Endothelial cell of umbilical vein (primary cell): Measurements from ENCODE around the gene GALR2. TPM values are rescaled to one million over a fixed set of nuclear protein-coding genes. Genes with fewer than 3 reads are reported as not detected.

Source experiments
- BruUV-seq: library from RNA; stranded (reverse); fragments of 400-500 nt; replicated peaks from 2 replicates; lab custom pipeline; 2021; lab: Mats Ljungman, UMichigan
- CTCF ChIA-PET: fragments of 300-600, 350-600 bp; sonication (Branson Sonifier 250); formaldehyde crosslinking; loops from one replicate; lab custom pipeline; 2021; ENCODE audit warnings: antibody characterized with exemption, inconsistent platforms; lab: Charles Lee
- POLR2A ChIA-PET: fragments of 300-600, 350-600 bp; sonication (Branson Sonifier 250); formaldehyde crosslinking; loops from one replicate; lab custom pipeline; 2021; ENCODE audit warnings: antibody characterized with exemption, inconsistent platforms; lab: Charles Lee
- DNase-seq: peaks from one replicate; pipeline ENCODE4 v3.0.0-alpha.2; 2011; ENCODE audit warnings: low read depth, low spot score
- FAIRE-seq: peaks from 2 replicates; lab custom pipeline; 2011; peaks lifted over from hg19 to GRCh38; lab: Jason Lieb, UNC
- H2AFZ ChIP-seq: 2 replicates; pipeline ENCODE4 v1.6.0; 2012; ENCODE audit warnings: low read depth, low read length, control low read depth, inconsistent platforms
- H3K27ac ChIP-seq: 2 replicates; pipeline ENCODE4 v1.5.1; 2011; ENCODE audit warnings: low read depth, mild to moderate bottlenecking, control low read depth, low read length, moderate library complexity; ENCODE audit not compliant: insufficient read depth
- H3K27me3 ChIP-seq, 2 experiments: 2 replicates each; pipeline versions ENCODE4 v1.6.0 to v1.6.1; 2011; ENCODE audit warnings: low read length in 2 of 2, mixed read lengths in 1 of 2; ENCODE audit not compliant: control insufficient read depth in 2 of 2, insufficient read depth in 2 of 2
- H3K36me3 ChIP-seq, 2 experiments: 2 replicates in 1 of 2; 3 replicates in 1 of 2; pipeline ENCODE4 v1.5.1; 2011; ENCODE audit warnings: low read length in 2 of 2, mild to moderate bottlenecking in 1 of 2, moderate library complexity in 1 of 2; ENCODE audit not compliant: control insufficient read depth in 2 of 2, insufficient read depth in 2 of 2; ENCODE audit errors: extremely low read depth in 1 of 2
- H3K4me1 ChIP-seq: 3 replicates; pipeline ENCODE4 v1.5.1; 2011; ENCODE audit warnings: mild to moderate bottlenecking, low read length; ENCODE audit not compliant: control insufficient read depth, insufficient read depth; ENCODE audit errors: extremely low read depth
- H3K4me2 ChIP-seq: 2 replicates; pipeline ENCODE4 v1.6.1; 2011; ENCODE audit warnings: low read length, control low read depth, mixed read lengths; ENCODE audit not compliant: insufficient read depth
- H3K4me3 ChIP-seq, 3 experiments: fragments of 200-600 bp in 1 of 3; sonication (generic), shearing (Covaris generic) in 1 of 3; replicated peaks in 1 of 3; 2 replicates each; pipeline ENCODE4 v1.5.1; 2011 to 2016; ENCODE audit warnings: control low read depth in 3 of 3, low read length in 3 of 3, mild to moderate bottlenecking in 2 of 3, inconsistent platforms in 1 of 3, low read depth in 1 of 3, moderate library complexity in 1 of 3; ENCODE audit not compliant: insufficient read depth in 1 of 3
- H3K79me2 ChIP-seq: 2 replicates; pipeline ENCODE4 v1.6.0; 2012; ENCODE audit warnings: low read length, inconsistent platforms; ENCODE audit not compliant: control insufficient read depth, insufficient read depth
- H3K9ac ChIP-seq: replicated peaks from 2 replicates; pipeline ENCODE3; 2011; ENCODE audit warnings: low read length, control low read depth; ENCODE audit not compliant: insufficient read depth; ENCODE audit errors: extremely low read depth
- H3K9me1 ChIP-seq: replicated peaks from 3 replicates; pipeline ENCODE4 v1.6.0; 2011; ENCODE audit warnings: mild to moderate bottlenecking, low read length; ENCODE audit not compliant: control insufficient read depth, insufficient read depth; ENCODE audit errors: extremely low read depth
- H3K9me3 ChIP-seq: replicated peaks from 2 replicates; pipeline ENCODE4 v1.5.1; 2012; ENCODE audit warnings: low read length, inconsistent platforms; ENCODE audit not compliant: control insufficient read depth, insufficient read depth
- H4K20me1 ChIP-seq: replicated peaks from 2 replicates; pipeline ENCODE3; 2011; ENCODE audit warnings: mild to moderate bottlenecking, low read length; ENCODE audit not compliant: control insufficient read depth, insufficient read depth; ENCODE audit errors: extremely low read depth
- EZH2 ChIP-seq: IDR thresholded peaks from 2 replicates; pipeline ENCODE4 v1.6.1; 2012; ENCODE audit warnings: borderline replicate concordance, low read depth, mild to moderate bottlenecking, moderate library complexity, low read length, inconsistent platforms; ENCODE audit not compliant: severe bottlenecking
- FOS ChIP-seq: IDR thresholded peaks from 2 replicates; pipeline ENCODE4 v1.6.1; 2011; ENCODE audit warnings: mild to moderate bottlenecking, low read length, moderate library complexity, borderline replicate concordance; ENCODE audit not compliant: insufficient read depth
- GATA2 ChIP-seq: IDR thresholded peaks from 2 replicates; pipeline ENCODE4 v1.7.0; 2011; ENCODE audit warnings: low read depth, mild to moderate bottlenecking, moderate library complexity, mixed read lengths, low read length; ENCODE audit not compliant: insufficient read length, insufficient read depth
- JUN ChIP-seq: IDR thresholded peaks from 2 replicates; pipeline ENCODE4 v1.6.1; 2011; ENCODE audit warnings: borderline replicate concordance, low read depth; ENCODE audit not compliant: insufficient read length, insufficient read depth
- MAX ChIP-seq: IDR thresholded peaks from 2 replicates; pipeline ENCODE4 v1.6.1; 2011; ENCODE audit not compliant: insufficient read depth, insufficient read length
- MYC ChIP-seq: IDR thresholded peaks from one replicate; pipeline ENCODE4 v1.6.1; 2011; ENCODE audit warnings: mild to moderate bottlenecking, low read depth, low read length
- POLR2A ChIP-seq: IDR thresholded peaks from 2 replicates; pipeline ENCODE4 v1.6.1; 2012; ENCODE audit warnings: low read depth, mild to moderate bottlenecking, control low read depth, low read length
- POLR2AphosphoS5 ChIP-seq: IDR thresholded peaks from 2 replicates; pipeline ENCODE4 v1.6.1; 2012; ENCODE audit warnings: low read depth, mild to moderate bottlenecking, control low read depth, low read length, moderate library complexity; ENCODE audit not compliant: insufficient read depth
- dilution Hi-C: fragments of 300-500 bp; cut with MboI; formaldehyde crosslinking; loops from one replicate; pipeline ENCODE4 v1.15.0; 2019; ENCODE audit warnings: low sequenced_read_pairs; ENCODE audit not compliant: extremely low pct_ligation_motif_present
- intact Hi-C: fragments of 100-400 bp; cut with micrococcal nuclease; formaldehyde crosslinking; loops from one replicate; pipeline ENCODE4 v1.10.0; 2022
- polyA plus RNA-seq, 4 experiments: library from polyadenylated mRNA; depleted of rRNA in 3 of 4; stranded (reverse) in 3 of 4; unstranded in 1 of 4; fragments of >200 nt; gene quantifications; 2 replicates each; pipeline versions ENCODE4 v1.2.1 to v1.2.3, GENCODE V29; 2011 to 2012; ENCODE audit warnings: missing spikeins in 1 of 4
- total RNA-seq: library from RNA; stranded (reverse); gene quantifications from 2 replicates; pipeline ENCODE4 v1.2.3, GENCODE V29; 2021
- TF ChIP-seq, protein P1 (sequence below), 2 donors: IDR thresholded peaks; 1 replicate in 1 of 2; 2 replicates in 1 of 2; pipeline ENCODE4 v1.5.1; 2011; ENCODE audit warnings: low read length in 2 of 2, mild to moderate bottlenecking in 2 of 2, moderate library complexity in 2 of 2, control low read depth in 1 of 2, inconsistent platforms in 1 of 2, low read depth in 1 of 2; ENCODE audit not compliant: insufficient read depth in 1 of 2; ENCODE audit errors: extremely low read depth in 1 of 2

Gene GALR2
- total and polyA plus RNA-seq, 2 donors (not counting 3 experiments of a cell fraction or from before 2014, with no cell fraction given), result 0.47 TPM; not detected in 1

GRCh38 chr17:76123191-76123499 is 48.6 kb downstream of the GALR2 start:
- H3K4me1 ChIP-seq, result peaks cover 3% of the 10 kb centered on the region
- CTCF ChIA-PET, result interaction anchor here (0.9 to 14.5 kb wide), 5 partner anchors 22 to 152 kb away, joined by 3 to 320 read pairs (median 33); no protein-coding TSS in a partner anchor
- no peaks in the 10 kb centered on the region for H3K9me3 ChIP-seq
- H3K9ac ChIP-seq, result no peak overlapping the region
- dilution Hi-C loops, result no loop called here
- BruUV-seq, result no TSS peak
- H3K36me3 ChIP-seq, result no peaks in the 10 kb centered on the region
- FAIRE-seq (no peak), DNase-seq (no peak)
- TF ChIP-seq MAX (no peak), FOS (no peak)
- H3K79me2 ChIP-seq, result no peaks in the 10 kb centered on the region
- no peaks in the 10 kb centered on the region for H3K27me3 ChIP-seq
- H3K4me3 ChIP-seq, result no peak overlapping the region
- H2AFZ ChIP-seq, result no peak overlapping the region
- H3K27ac ChIP-seq, result no peak overlapping the region
- intact Hi-C loops, result loop anchor here (5.0 kb wide), 2 partner anchors 139 to 174 kb away; no protein-coding TSS in a partner anchor
- no peaks in the 10 kb centered on the region for H3K9me1 ChIP-seq
- H4K20me1 ChIP-seq, result no peaks in the 10 kb centered on the region
- H3K4me2 ChIP-seq, result no peak overlapping the region
- POLR2A ChIA-PET, result no interaction called here

GRCh38 chr17:76123749-76124581 is 49.4 kb downstream of the GALR2 start:
- dilution Hi-C loops (no loop called here), intact Hi-C loops (loop anchor here (5.0 kb wide), 2 partner anchors 138 to 173 kb away; no protein-coding TSS in a partner anchor)
- Histone ChIP-seq H3K4me3 (no peak overlapping the region), H2AFZ (no peak overlapping the region), H3K4me2 (no peak overlapping the region), H3K36me3 (no peaks in the 10 kb centered on the region), H3K27ac (no peak overlapping the region), H4K20me1 (no peaks in the 10 kb centered on the region), H3K27me3 (no peaks in the 10 kb centered on the region), H3K4me1 (peaks cover 3% of the 10 kb centered on the region), H3K9ac (no peak overlapping the region), H3K9me3 (no peaks in the 10 kb centered on the region), H3K79me2 (no peaks in the 10 kb centered on the region), H3K9me1 (no peaks in the 10 kb centered on the region)
- ChIA-PET POLR2A (no interaction called here), CTCF (interaction anchor here (0.5 to 14.5 kb wide), 10 partner anchors 9 to 175 kb away, joined by 3 to 320 read pairs (median 4); partner anchors contain the start of gene FOXJ1)
- TF ChIP-seq GATA2 (no peak), MAX (no peak), MYC (no peak), POLR2A (no peak), FOS (no peak), EZH2 (no peak), POLR2AphosphoS5 (no peak), JUN (no peak)
- TF ChIP-seq, protein P1, sequence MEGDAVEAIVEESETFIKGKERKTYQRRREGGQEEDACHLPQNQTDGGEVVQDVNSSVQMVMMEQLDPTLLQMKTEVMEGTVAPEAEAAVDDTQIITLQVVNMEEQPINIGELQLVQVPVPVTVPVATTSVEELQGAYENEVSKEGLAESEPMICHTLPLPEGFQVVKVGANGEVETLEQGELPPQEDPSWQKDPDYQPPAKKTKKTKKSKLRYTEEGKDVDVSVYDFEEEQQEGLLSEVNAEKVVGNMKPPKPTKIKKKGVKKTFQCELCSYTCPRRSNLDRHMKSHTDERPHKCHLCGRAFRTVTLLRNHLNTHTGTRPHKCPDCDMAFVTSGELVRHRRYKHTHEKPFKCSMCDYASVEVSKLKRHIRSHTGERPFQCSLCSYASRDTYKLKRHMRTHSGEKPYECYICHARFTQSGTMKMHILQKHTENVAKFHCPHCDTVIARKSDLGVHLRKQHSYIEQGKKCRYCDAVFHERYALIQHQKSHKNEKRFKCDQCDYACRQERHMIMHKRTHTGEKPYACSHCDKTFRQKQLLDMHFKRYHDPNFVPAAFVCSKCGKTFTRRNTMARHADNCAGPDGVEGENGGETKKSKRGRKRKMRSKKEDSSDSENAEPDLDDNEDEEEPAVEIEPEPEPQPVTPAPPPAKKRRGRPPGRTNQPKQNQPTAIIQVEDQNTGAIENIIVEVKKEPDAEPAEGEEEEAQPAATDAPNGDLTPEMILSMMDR (IDR thresholded peaks at IDR 0.05; ENCODE audit: extremely low read depth in 1 of 2, insufficient read depth in 1 of 2, low read depth in 1 of 2, low read length in 2 of 2), result no peak
- BruUV-seq, result no TSS peak
- no peak for FAIRE-seq
- no peak for DNase-seq
